Renal cortical epithelial cell (primary cell): ENCODE data around the gene VSTM2L. TPM values are rescaled to one million over a fixed set of nuclear protein-coding genes. Genes with fewer than 3 reads are reported as not detected.
A peak's percentile ranks its signal among the peaks of the same experiment; 100 is the strongest.

ENCODE experiments used
- DNase-seq: peaks from one replicate; pipeline ENCODE4 v3.0.0-alpha.2; 2011; ENCODE audit warnings: low read depth
- total RNA-seq: library from RNA; depleted of rRNA; stranded (reverse); fragments of >200 nt; gene quantifications from 2 replicates; pipeline ENCODE4 v1.2.3, GENCODE V29; 2014

VSTM2L gene
- total RNA-seq, 1 donor from 2014 or later = 12.7 TPM

DNA sequence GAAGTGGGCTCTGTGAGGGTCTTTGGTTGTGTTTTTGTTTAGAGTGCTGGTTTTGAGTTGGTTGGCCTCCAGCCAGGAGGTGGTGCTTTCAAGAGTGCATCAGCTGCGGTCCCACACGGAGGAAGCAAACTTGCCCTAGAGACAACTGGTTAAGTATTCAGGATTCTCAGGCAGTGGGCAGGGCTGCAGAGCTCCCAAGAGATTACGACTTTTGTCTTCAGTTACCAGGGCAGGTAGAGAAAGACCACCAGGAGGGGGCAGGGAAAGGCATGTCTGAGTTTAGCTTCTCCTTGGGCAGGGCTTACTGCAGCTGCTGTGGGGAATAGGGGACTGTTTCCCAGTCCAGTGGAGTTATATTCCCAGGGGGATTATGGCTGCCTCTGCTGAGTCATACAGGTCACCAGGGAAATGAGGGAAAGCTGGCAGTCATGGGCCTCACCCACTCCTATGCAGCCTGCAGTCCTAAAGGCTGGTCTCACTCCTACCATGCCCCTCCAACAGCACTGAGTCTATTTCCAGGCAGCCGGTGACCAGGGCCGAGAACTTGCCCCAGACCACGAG is 66.0 kb downstream of the VSTM2L start:
- DNase-seq = no peak

DNA sequence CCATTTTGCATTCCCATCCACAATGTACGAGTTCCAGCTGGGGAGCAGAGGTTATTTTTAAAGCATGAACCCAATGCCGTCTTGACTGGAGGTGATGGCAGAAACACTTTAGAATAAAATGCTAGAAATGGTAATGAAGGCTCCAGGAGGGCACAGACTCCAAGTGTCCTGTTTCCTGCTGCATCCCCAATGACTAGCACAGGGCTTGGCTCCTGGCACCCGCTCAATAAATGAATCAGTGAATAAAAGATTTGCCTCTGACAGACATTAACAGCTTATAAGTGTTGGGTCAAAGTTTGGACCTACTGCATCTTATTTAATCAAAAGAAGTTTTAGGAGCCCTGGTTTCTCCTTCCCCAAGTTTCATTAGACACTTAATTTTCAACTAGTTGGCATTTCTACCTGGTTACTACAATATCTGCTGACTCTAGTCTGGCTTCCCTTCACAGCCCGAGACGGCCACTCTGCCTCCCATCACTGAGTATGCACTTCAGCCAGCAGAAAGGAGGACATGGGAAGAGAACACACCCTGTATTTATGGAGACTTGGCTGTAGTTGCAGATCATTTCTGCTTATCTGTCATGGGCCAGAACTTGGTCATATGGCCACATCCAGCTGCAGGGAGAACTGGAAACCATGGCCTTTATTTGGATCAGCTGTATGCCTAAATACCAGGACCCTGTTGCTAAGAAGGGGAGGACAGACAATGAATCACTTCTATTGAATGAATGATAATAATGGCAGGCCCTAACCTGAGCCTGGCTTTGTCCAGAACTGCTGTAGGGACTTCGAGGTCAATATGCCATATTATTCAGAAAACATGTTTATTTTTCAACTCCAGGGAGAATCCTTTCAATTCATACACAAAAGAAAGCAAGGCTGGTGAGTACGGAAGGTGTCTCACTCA is 67.3 kb downstream of the VSTM2L start:
- no peak for DNase-seq

DNA sequence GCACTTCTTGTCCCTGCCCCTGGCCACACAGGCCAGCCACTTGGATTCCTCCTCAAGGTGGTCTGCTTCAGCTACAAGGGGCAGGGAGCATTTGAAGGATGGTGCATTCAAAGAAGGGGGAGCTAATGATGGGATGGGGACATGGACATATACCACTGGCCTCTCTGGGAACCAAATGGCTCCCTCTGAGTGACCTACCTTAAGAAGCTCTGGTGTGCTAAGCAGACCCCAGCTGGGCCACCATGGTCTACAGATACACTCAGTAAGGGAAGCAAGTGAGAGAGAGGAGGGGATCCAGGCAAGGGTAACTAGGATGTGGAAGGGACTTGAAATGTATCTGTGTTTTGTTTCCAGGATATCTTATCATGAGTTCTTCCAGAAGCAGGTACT is 67.9 kb downstream of the VSTM2L start:
- DNase-seq = no peak

DNA sequence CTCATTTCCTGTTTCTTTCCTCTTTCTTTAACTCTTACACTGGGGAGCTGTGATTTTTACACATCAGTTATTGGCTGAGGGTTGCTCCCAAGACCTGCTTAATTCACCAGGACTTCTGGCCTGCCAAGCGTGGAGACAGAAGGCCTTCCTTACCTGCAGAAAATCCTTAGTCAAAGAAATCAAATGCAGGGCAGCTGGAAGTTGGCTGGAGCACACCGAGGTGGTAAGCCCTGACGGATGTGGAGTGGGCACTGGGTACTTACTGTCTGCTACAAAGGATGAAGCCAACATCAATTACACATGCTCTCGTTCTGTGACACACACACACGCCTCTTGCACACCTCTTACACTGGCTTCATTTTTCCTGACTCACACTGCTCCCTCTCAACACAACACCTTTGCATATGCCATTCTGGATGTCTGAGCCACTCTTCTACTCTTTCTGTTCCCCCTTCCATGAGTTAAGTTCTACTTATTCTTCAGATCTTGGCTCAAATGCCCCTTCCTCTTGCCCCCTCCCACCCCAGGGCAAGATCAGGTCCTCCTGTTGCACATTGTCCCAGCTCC is 68.7 kb downstream of the VSTM2L start:
- DNase-seq = no peak

DNA sequence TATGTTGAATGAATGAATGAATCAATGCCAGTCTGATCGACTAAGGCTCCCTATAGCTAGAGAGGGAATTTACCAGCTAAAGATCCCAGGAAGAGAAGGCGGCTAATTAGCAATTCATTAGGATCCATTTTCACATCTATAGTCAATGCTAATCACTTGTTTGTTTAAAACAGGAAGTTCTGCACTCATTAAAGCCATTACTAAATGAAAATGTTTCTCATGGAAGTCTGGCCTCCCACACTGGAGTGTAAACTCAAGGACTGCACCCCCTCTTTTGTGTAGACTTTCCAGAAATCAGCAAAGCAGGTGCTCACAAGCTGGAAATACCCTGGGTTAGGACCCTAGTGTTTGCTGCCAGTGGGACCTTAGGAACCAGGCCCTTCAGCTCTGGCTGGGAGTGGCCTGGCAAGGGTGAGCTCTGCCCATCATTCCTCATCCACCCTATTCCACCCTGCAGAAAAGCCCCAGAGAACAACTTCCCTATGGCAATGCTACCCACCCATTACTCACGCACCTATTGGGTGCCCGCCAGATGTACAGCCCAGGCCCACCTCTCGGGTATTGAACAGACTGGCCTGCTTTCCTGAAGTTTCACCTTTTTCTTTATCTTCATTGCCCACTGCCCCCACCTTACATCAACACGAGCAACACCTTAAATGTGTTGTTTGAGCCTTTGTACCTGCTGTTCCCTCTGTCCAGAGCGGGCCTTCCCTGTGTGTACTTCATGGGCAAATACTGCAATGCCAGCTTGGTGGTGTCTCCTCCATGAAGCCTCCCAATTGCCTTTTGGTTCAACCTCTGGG is 69.5 kb downstream of the VSTM2L start:
- DNase-seq = no peak

DNA sequence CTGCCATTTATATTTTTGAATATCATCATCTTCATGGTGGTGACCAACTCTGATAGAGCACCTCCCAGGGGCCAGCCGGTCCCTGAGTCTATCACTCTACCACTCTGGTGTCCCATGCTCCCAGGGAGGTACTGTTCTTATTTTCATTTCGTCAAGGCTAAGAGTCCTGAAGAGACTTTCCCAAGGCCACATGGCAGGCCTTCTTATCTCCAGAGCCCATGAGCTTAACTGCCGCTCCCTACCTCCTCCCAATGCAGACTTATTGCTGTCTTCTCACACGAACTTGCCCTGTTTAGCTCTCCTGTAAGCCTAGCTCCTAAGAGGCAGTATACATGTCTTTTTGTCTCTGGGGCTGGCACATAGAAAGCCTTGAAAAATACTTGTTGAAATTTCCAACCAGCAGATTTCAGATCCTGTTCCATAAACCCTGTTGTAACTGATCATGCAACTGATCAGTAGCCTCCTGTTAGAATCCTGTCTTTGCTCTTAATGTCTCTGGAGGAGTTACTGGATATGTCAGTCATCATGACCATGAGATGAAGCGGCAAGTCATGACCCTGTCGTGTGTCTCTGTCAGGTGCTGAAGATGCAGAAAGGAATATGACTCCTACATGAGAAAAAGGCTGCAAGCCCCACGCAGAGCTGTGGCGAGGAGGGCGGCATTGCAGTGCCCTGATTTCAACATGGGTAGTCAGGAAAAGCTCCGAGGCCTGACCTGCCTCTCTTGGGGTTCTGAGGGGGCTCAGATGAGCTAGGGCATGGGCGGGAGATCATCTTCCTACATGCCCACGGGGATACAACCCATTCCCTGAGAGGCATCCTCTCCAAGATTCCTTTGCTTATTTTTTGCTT is 70.4 kb downstream of the VSTM2L start:
- no peak for DNase-seq

DNA sequence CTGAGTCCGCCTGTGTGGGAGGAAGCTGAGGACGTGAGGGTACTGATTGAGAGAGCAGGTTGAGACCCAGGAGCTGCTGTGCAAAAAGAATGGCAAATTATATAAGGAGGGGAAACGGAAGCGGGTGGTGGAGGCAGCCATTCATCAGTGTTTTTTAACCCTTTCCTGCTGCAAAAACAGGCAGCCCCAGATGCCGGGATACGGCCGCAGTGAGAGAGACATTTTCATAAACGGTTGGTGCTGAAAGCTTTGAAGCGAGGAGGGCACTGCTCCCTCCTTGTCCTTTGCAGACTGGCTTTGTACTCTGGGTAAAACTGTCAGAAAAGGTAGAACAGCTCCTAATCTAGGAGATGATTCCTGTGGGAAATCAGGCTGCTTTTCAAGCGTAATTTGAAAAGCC is 74.0 kb downstream of the VSTM2L start:
- no peak for DNase-seq

DNA sequence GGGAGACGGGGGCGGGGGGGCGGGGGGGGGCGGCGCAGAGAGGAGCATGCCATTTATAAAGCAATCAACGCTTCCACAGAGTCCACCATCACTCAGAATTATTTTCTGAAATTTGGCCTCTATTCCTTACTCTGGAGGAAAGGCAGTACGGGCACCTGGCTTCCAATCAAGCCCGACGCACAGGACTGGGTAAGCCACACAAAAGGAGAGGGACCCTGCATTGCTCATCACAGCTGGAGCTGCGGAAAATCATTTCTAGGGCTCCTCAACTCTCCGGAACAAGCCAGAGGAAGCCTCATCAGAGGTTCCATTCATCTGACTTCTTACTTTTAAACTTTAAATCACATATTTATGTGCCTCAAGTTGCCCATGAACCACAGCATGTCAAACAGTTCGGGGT is 74.4 kb downstream of the VSTM2L start:
- no peak for DNase-seq

DNA sequence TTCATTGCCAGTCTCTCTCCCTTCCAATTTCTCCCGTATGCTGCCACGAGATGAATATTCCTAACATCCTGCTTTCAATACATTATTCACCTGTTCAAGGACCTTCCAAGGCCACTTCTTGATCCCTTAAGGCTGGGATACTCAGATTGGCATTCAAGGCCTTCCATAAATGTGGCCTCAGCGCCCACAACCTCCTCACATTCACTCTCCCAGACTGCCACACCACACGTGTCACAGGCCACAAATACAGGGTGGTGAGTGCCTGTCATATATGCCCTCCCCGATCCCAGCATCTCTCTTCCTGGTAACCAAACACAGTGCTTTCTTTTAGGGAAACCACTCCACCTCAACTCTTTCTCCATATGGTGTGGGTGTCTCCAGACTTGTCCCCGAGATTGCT is 74.9 kb downstream of the VSTM2L start:
- DNase-seq = no peak

DNA sequence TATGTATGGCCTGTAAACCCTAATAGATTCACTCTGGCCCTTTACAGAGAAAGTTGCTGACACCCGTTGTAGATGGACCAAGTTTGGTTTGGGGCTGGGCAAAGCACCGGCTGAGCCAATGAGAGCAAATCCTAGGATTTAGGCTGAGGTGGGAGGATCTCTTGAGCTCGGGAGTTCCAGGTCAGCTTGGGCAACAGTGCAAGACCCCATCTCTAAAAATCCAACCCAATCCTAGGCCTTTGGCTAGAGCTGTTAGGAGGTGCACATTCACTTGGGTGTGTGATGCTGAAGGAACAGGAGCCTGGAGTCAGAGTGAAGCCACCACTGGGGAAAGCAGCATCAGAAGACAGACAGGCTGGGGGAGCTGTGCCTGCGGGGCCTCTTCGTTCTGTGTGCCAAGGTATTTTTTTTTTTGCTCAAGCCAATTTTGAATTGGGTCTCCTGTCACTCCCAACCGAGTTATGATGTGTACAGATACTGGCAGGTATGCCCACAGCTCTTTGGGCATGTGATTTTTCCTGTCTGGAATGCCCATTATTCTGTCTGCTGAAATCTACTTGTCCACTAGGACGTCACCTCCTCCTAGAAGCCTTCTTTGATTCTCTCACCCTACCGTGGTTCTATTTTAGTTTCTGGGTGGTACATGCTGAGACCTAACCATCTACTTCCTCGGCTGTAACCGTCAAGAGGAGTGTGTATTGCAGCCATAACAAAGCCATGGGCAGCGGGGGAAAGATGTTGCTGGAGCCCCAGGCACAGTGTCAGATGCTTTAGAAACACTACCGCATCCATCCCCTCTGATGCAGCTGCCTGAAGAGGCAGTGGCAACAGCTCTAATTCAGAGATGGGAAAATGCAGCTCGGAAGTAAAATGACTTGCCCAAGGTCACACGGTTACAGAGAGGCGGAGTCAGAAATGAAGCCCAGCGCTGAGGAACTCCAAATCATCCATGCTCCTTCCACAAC is 76.4 kb downstream of the VSTM2L start:
- no peak for DNase-seq

DNA sequence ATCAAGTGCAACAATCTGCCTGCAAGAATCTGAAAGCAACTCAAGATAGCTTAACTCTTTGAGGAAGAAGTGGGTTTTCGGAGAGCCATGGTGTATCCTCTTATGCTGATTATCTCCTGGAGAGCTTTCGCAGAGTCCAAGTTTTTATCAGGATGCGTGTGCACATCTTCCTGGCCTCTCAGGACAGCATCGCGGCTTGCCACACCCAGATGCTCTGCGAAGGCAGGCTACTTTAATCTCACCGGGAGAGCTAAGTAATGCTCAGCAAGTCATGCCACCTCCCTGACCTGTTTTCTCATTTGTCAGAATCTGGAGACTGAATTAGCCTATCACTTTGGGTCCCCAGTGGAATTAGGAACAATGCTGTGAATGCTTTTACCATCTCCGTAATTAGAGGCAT is 77.5 kb downstream of the VSTM2L start:
- no peak for DNase-seq

DNA sequence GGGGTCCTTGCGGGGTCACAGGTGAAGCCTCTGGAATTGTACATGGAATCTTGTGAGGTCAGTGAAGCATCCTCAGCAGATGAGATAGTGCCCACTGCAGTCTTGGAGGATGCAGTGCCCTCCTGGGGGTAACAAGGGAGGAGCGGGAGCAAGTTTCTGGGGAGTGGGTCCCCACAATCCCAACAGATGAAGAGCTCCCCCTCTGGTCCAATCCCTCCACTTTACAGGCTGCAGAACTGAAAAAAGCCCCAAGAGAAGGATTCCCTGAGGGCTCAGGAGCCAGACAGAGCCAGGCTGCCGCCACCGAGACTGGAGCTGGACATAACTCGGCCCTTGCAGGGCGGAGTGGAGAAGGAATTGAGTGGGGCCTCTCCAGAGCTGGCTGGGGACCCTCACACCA is 77.9 kb downstream of the VSTM2L start:
- DNase-seq = no peak

DNA sequence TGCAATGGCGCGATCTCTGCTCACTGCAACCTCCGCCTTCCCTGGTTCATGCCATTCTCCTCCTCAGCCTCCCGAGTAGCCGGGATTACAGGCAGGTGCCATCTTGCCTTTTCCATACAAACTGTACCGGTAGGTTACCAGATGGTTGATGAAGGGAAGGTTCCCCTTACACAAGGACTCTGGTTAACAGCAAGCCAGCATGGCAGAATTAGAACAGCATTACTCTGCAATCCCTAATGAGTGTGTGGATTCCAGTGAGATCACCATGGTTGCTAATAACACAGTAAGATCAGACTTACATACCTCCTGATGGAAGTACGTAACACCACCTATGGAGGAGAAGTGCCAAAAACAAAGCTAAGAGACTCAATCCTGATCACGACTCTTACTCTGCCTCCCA is 78.6 kb downstream of the VSTM2L start:
- DNase-seq = no peak

DNA sequence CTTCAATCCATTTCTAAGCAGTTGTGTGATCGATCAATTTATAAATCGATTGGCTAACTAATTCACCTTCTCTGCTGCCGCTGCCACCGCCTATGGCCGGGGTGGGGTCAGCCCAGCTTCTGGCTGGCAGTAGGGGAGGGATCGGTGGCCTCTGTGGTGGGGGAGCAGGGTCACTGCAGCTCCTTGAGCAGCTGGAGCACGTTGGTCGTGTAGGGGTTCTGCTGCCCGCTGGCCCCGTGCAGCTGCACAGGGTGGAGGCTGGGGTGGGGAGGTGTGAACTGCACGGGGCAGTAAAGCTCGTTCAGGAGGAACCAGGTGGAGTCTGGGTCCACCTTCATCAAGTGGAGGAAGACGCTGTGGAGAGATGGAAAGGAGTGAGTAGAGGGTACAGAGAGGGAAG is 80.4 kb downstream of the VSTM2L start:
- no peak for DNase-seq

DNA sequence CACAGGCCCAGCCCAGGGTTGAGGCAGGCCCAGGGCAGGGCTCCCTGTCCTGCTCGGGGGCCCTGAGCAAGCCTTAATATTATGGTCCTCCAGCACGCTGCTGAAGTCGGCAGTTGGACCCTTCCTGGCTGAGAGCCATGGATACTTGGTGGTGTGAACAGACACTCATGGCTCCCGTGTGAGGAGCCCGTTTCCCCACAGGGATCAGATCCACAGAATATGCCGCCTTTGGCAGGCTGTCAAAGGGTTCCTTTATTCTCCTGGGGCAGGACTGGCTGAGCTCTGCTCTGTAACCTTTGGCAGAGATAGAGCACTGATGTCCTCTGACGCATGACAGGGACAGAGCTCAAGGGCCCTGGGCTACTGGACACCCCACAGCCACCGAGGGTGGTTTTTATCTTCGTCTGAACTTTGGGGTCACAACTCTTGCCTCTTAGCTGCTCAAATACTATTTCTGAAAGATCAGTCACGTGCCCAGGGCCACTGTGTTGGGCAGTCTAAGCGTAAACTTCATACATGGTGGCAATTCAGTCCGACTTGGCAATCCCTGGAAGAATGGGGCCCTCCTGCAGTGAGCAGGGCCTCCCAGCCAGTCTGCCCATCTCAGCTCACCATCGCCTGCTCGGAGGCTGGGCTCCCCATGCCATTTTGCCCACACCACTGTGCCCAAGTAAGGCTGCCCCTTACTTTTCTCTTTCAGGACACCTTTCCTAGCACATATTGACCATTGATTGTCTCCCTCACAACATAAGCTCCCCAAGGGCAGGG is 81.3 kb downstream of the VSTM2L start:
- no peak for DNase-seq

DNA sequence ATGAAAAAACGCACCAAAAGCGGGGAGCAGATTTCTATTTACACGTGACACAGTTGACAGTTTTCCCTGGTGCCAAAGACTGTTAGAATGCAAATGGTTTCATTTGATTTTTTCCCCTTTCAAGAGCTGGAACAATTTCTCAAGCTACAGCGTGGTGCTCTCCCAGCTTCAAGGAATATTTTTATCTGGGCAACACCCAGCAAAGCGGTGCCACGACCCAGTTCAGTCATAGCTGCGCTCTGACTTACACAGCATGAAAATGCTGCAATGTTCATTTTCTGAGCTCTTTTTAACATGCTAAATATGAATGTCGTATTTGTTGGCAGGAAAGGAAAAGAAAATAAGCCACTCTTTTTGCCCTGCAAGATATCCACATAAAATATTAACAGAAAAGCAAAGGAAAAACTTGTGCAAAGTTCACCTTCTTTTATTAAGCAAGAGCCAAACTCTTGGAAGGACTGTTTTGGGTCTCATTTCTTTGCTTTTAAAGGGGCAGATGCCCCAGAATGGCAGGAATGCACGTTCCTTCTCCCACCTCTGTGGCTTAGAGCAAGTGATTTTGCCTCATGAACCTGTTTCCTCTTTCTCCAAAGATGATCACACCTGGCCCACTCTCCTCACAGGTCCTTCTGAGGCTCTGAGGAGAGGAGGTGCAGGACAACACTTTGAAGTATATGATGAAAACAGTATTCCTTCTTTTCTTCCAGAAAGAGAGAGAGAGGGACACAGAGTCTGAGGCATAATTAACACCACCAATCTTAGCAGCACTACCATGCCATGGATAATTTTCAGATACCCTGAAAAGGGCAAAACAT is 83.3 kb downstream of the VSTM2L start:
- no peak for DNase-seq

DNA sequence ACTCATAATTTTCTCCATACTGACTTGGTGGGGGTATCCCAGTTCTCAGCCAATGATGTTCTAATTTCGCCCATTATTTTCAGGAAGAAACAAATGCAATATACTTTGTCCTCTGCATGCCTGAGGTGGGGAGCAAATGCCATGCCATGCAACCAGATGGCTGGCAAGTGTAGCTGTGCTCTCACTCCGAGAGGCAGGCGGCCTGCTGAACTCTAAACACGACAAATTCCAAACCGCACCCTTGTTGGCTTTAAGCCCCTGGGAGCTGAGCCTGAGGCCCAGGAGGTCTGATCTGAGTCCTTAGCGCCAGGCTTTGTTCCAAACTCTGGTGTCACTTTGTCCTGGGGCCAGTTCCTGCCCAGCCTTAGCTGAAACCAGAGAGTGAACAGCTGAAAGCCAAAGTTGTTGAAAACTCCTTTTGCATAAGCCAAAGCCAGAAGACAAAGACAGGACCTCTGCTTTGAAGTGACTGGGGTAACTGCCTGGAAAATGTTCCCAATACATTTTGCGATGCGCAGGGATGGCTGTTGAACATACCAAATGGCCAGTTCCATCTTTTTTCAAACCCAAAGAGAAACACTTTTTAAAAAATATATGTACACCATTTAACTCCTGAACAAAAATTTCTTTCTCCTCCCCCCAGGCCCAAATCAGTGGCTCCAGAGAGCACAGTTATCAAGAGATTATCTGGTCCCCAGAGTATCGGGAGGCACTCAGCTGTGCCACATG is 84.1 kb downstream of the VSTM2L start:
- peak; percentile 36 for DNase-seq
